Measurements from ENCODE around the gene ZBTB45. TPM values are rescaled to one million over a fixed set of nuclear protein-coding genes. Genes with fewer than 3 reads are reported as not detected.

The ZBTB45 gene
- total and polyA plus RNA-seq, 2 donors from 2014 or later, result 7.7 to 16.9 TPM

- Histone ChIP-seq H3K9me3 (ENCODE audit: control insufficient read depth in 2 of 3, insufficient read depth in 1 of 3, low read length in 3 of 3) (no peaks in the 10 kb centered on the region), H3K4me3 (ENCODE audit: low read length in 3 of 3) (no peak overlapping the region), H3K4me1 (ENCODE audit: control insufficient read depth in 2 of 3, insufficient read depth in 2 of 3, low read depth in 1 of 3, low read length in 3 of 3) (peaks cover 4 to 32% (median 7%) of the 10 kb centered on the region in 3 donors), H3K27ac (ENCODE audit: low read depth in 2 of 2, low read length in 2 of 2) (no peak overlapping the region), H3K9ac (ENCODE audit: low read length in 3 of 3) (no peak overlapping the region), H3K36me3 (ENCODE audit: control insufficient read depth in 2 of 3, insufficient read depth in 3 of 3, low read length in 3 of 3) (peaks cover 0 to 10% (median 7%) of the 10 kb centered on the region in 3 donors), H3K27me3 (ENCODE audit: control insufficient read depth, insufficient read depth, low read length) (no peaks in the 10 kb centered on the region)
- TF ChIP-seq, protein P1, sequence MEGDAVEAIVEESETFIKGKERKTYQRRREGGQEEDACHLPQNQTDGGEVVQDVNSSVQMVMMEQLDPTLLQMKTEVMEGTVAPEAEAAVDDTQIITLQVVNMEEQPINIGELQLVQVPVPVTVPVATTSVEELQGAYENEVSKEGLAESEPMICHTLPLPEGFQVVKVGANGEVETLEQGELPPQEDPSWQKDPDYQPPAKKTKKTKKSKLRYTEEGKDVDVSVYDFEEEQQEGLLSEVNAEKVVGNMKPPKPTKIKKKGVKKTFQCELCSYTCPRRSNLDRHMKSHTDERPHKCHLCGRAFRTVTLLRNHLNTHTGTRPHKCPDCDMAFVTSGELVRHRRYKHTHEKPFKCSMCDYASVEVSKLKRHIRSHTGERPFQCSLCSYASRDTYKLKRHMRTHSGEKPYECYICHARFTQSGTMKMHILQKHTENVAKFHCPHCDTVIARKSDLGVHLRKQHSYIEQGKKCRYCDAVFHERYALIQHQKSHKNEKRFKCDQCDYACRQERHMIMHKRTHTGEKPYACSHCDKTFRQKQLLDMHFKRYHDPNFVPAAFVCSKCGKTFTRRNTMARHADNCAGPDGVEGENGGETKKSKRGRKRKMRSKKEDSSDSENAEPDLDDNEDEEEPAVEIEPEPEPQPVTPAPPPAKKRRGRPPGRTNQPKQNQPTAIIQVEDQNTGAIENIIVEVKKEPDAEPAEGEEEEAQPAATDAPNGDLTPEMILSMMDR (IDR thresholded peaks at IDR 0.05; ENCODE audit: borderline replicate concordance, extremely low read depth, insufficient read depth), result no peak
- intact Hi-C loops (cut with DNase I), result no loop called here
- FAIRE-seq (no peak), DNase-seq (no peak)
Measured at GRCh38 chr19:58515259-58515658, 4.4 kb downstream of the ZBTB45 start.

GRCh38 chr19:58514564-58515022, 5.0 kb downstream of the ZBTB45 start:
- DNase-seq, result peak in 1 of 5 donors; percentile 63
- intact Hi-C loops (cut with DNase I), result no loop called here
- peaks cover 4 to 29% (median 7%) of the 10 kb centered on the region in 3 donors for H3K4me1 ChIP-seq (ENCODE audit: control insufficient read depth in 2 of 3, insufficient read depth in 2 of 3, low read depth in 1 of 3, low read length in 3 of 3)
- TF ChIP-seq, protein P1 (IDR thresholded peaks at IDR 0.05; ENCODE audit: borderline replicate concordance, extremely low read depth, insufficient read depth), result no peak
- FAIRE-seq, result no peak
- H3K27me3 ChIP-seq (ENCODE audit: control insufficient read depth, insufficient read depth, low read length), result no peaks in the 10 kb centered on the region
- peak overlapping the region; percentile 20 to 51 (median 42) for H3K4me3 ChIP-seq (ENCODE audit: low read length in 3 of 3)
- no peaks in the 10 kb centered on the region for H3K9me3 ChIP-seq (ENCODE audit: control insufficient read depth in 2 of 3, insufficient read depth in 1 of 3, low read length in 3 of 3)
- H3K9ac ChIP-seq (ENCODE audit: low read length in 3 of 3), result peak overlapping the region in 1 of 3 donors; percentile 34
- peaks cover 0 to 10% (median 7%) of the 10 kb centered on the region in 3 donors for H3K36me3 ChIP-seq (ENCODE audit: control insufficient read depth in 2 of 3, insufficient read depth in 3 of 3, low read length in 3 of 3)
- no peak overlapping the region for H3K27ac ChIP-seq (ENCODE audit: low read depth in 2 of 2, low read length in 2 of 2)

GRCh38 chr19:58513694-58514563, 5.7 kb downstream of the ZBTB45 start:
- no peaks in the 10 kb centered on the region for H3K27me3 ChIP-seq (ENCODE audit: control insufficient read depth, insufficient read depth, low read length)
- intact Hi-C loops (cut with DNase I), result no loop called here
- no peak for FAIRE-seq
- peak overlapping the region; percentile 50 to 74 for H3K27ac ChIP-seq (ENCODE audit: low read depth in 2 of 2, low read length in 2 of 2)
- H3K9ac ChIP-seq (ENCODE audit: low read length in 3 of 3), result peak overlapping the region in 2 of 3 donors; percentile 29 to 65
- TF ChIP-seq, protein P1 (IDR thresholded peaks at IDR 0.05; ENCODE audit: borderline replicate concordance, extremely low read depth, insufficient read depth), result peak; percentile 90
- DNase-seq, result peak; percentile 91 to 96 (median 94)
- peaks cover 4 to 29% (median 7%) of the 10 kb centered on the region in 3 donors for H3K4me1 ChIP-seq (ENCODE audit: control insufficient read depth in 2 of 3, insufficient read depth in 2 of 3, low read depth in 1 of 3, low read length in 3 of 3)
- H3K9me3 ChIP-seq (ENCODE audit: control insufficient read depth in 2 of 3, insufficient read depth in 1 of 3, low read length in 3 of 3), result no peaks in the 10 kb centered on the region
- peaks cover 0 to 10% (median 7%) of the 10 kb centered on the region in 3 donors for H3K36me3 ChIP-seq (ENCODE audit: control insufficient read depth in 2 of 3, insufficient read depth in 3 of 3, low read length in 3 of 3)
- peak overlapping the region; percentile 51 to 61 (median 54) for H3K4me3 ChIP-seq (ENCODE audit: low read length in 3 of 3)
